Neural cell (in vitro differentiated cells): Measurements from ENCODE around the gene NYAP1. TPM values are rescaled to one million over a fixed set of nuclear protein-coding genes. Genes with fewer than 3 reads are reported as not detected.

ENCODE experiments used
- H2AFZ ChIP-seq: fragments of 200-600, 300-800 bp; sonication (generic), shearing (Covaris generic); 2 replicates; pipeline ENCODE4 v1.6.0; 2014; ENCODE audit warnings: low read depth, mild to moderate bottlenecking, antibody characterized with exemption, low read length, moderate library complexity
- H3F3A ChIP-seq: fragments of 200-600 bp; shearing (Covaris generic); 2 replicates; pipeline ENCODE4 v1.6.1; 2016; ENCODE audit warnings: mild to moderate bottlenecking, moderate library complexity, mixed read lengths, antibody characterized with exemption, low read length; ENCODE audit not compliant: insufficient read depth, poor library complexity, severe bottlenecking
- H3K27ac ChIP-seq: fragments of 200-600, 300-800 bp; sonication (generic), shearing (Covaris generic); 2 replicates; pipeline ENCODE4 v1.5.1; 2014; ENCODE audit warnings: mild to moderate bottlenecking, low read length, moderate library complexity
- H3K27me3 ChIP-seq: fragments of 300-800, 200-600 bp; sonication (generic), shearing (Covaris generic); 2 replicates; pipeline ENCODE4 v1.6.0; 2014; ENCODE audit warnings: mild to moderate bottlenecking, low read depth, low read length, moderate library complexity; ENCODE audit not compliant: insufficient read depth
- H3K36me3 ChIP-seq: fragments of 300-800, 200-600 bp; sonication (generic), shearing (Covaris generic); 2 replicates; pipeline ENCODE4 v1.5.1; 2014; ENCODE audit warnings: mild to moderate bottlenecking, antibody characterized with exemption, low read length, moderate library complexity; ENCODE audit not compliant: insufficient read depth
- H3K4me2 ChIP-seq: fragments of 300-800, 200-600 bp; sonication (generic), shearing (Covaris generic); 2 replicates; pipeline ENCODE4 v1.6.0; 2014; ENCODE audit warnings: mild to moderate bottlenecking, low read length
- H3K4me3 ChIP-seq: fragments of 300-800, 200-600 bp; sonication (generic), shearing (Covaris generic); 2 replicates; pipeline ENCODE4 v1.5.1; 2014; ENCODE audit warnings: mild to moderate bottlenecking, low read length, moderate library complexity
- H3K79me2 ChIP-seq: fragments of 200-600 bp; shearing (Covaris generic); replicated peaks from 2 replicates; pipeline ENCODE4 v1.6.0; 2014; ENCODE audit warnings: mild to moderate bottlenecking, low read length, moderate library complexity; ENCODE audit not compliant: insufficient read depth
- H3K9ac ChIP-seq: fragments of 300-800, 200-600 bp; sonication (generic), shearing (Covaris generic); 2 replicates; pipeline ENCODE4 v1.6.1; 2016; ENCODE audit warnings: mild to moderate bottlenecking, low read length, mixed read lengths
- H3K9me2 ChIP-seq: fragments of 200-600 bp; shearing (Covaris generic); 2 replicates; pipeline ENCODE4 v1.6.1; 2016; ENCODE audit warnings: mild to moderate bottlenecking, low read length, mixed read lengths; ENCODE audit not compliant: insufficient read depth
- H3K9me3 ChIP-seq: fragments of 200-600, 300-800 bp; sonication (generic), shearing (Covaris generic); 2 replicates; pipeline ENCODE4 v1.6.1; 2016; ENCODE audit warnings: mild to moderate bottlenecking, mixed run types, low read length, moderate library complexity, mixed read lengths
- H4K20me1 ChIP-seq: fragments of 200-600 bp; shearing (Covaris generic); 2 replicates; pipeline ENCODE4 v1.6.1; 2016; ENCODE audit warnings: mild to moderate bottlenecking, mixed run types; ENCODE audit not compliant: insufficient read depth
- CTCF ChIP-seq: fragments of 450-650 bp; IDR thresholded peaks from 2 replicates; pipeline ENCODE4 v1.5.1; 2014; ENCODE audit warnings: antibody characterized with exemption, mild to moderate bottlenecking, moderate library complexity; ENCODE audit not compliant: poor library complexity, severe bottlenecking
- EP300 ChIP-seq: fragments of 450-650 bp; conservative IDR thresholded peaks from 2 replicates; pipeline ENCODE4 v1.6.1; 2014; ENCODE audit warnings: antibody characterized with exemption, mild to moderate bottlenecking, moderate library complexity; ENCODE audit not compliant: poor library complexity, severe bottlenecking
- EZH2 ChIP-seq: fragments of 200-600, 300-800 bp; shearing (Covaris generic), sonication (generic); IDR thresholded peaks from 2 replicates; pipeline ENCODE4 v1.6.1; 2014; ENCODE audit warnings: antibody characterized with exemption, low read length, borderline replicate concordance, mild to moderate bottlenecking; ENCODE audit not compliant: insufficient read depth, poor library complexity, severe bottlenecking
- MXI1 ChIP-seq: fragments of 450-650 bp; conservative IDR thresholded peaks from 2 replicates; pipeline ENCODE4 v1.6.1; 2014; ENCODE audit warnings: antibody characterized with exemption, mild to moderate bottlenecking; ENCODE audit not compliant: poor library complexity, severe bottlenecking
- POLR2AphosphoS5 ChIP-seq: IDR thresholded peaks from 2 replicates; pipeline ENCODE4 v1.6.1; 2012
- RAD21 ChIP-seq: fragments of 450-650 bp; conservative IDR thresholded peaks from 2 replicates; pipeline ENCODE4 v1.6.1; 2014; ENCODE audit warnings: antibody characterized with exemption, mild to moderate bottlenecking, moderate library complexity
- REST ChIP-seq: IDR thresholded peaks from 2 replicates; pipeline ENCODE4 v1.6.1; 2012; ENCODE audit warnings: borderline replicate concordance
- SMC3 ChIP-seq: fragments of 450-650 bp; conservative IDR thresholded peaks from 2 replicates; pipeline ENCODE4 v1.6.1; 2014; ENCODE audit warnings: antibody characterized with exemption, mild to moderate bottlenecking, moderate library complexity; ENCODE audit not compliant: poor library complexity
- TAF1 ChIP-seq: IDR thresholded peaks from 2 replicates; pipeline ENCODE4 v1.6.1; 2012; ENCODE audit warnings: low read depth
- polyA plus RNA-seq: library from polyadenylated mRNA; depleted of rRNA; stranded (reverse); fragments of >200 nt; gene quantifications from 2 replicates; pipeline ENCODE4 v1.2.3, GENCODE V29; 2014

The NYAP1 gene
- polyA plus RNA-seq, 1 donor from 2014 or later: 70.1 TPM

GRCh38 chr7:100469227-100470044 lies 14.3 kb upstream of the NYAP1 start:
- Histone ChIP-seq H3K27me3 (no peaks in the 10 kb centered on the region), H3K27ac (no peak overlapping the region), H3K9ac (no peak overlapping the region), H3K79me2 (no peaks in the 10 kb centered on the region), H3F3A (no peaks in the 10 kb centered on the region), H4K20me1 (no peaks in the 10 kb centered on the region), H2AFZ (no peak overlapping the region), H3K9me3 (no peaks in the 10 kb centered on the region), H3K9me2 (no peaks in the 10 kb centered on the region), H3K4me2 (no peak overlapping the region), H3K36me3 (no peaks in the 10 kb centered on the region), H3K4me3 (no peak overlapping the region)
- TF ChIP-seq EP300 (no peak), MXI1 (peak; percentile 25), RAD21 (peak; percentile 94), SMC3 (peak; percentile 93), TAF1 (no peak), CTCF (peak; percentile 93), EZH2 (no peak)

- H3K9me3 ChIP-seq: no peaks in the 10 kb centered on the region
- no peak overlapping the region for H2AFZ ChIP-seq
- H3K9ac ChIP-seq: no peak overlapping the region
- no peaks in the 10 kb centered on the region for H3K79me2 ChIP-seq
- H3K27me3 ChIP-seq: no peaks in the 10 kb centered on the region
- no peaks in the 10 kb centered on the region for H3F3A ChIP-seq
- no peak overlapping the region for H3K27ac ChIP-seq
- no peak overlapping the region for H3K4me3 ChIP-seq
- no peaks in the 10 kb centered on the region for H4K20me1 ChIP-seq
- no peak overlapping the region for H3K4me2 ChIP-seq
- H3K9me2 ChIP-seq: no peaks in the 10 kb centered on the region
- no peak for TF ChIP-seq REST
- TF ChIP-seq EZH2: no peak
- no peak for TF ChIP-seq EP300
- TF ChIP-seq MXI1: no peak
- no peak for TF ChIP-seq POLR2AphosphoS5
- TF ChIP-seq SMC3: no peak
- no peak for TF ChIP-seq CTCF
- TF ChIP-seq TAF1: no peak
- TF ChIP-seq RAD21: no peak
- no peaks in the 10 kb centered on the region for H3K36me3 ChIP-seq
Observed at GRCh38 chr7:100471021-100471420, 12.7 kb upstream of the NYAP1 start.
